GM19351 (cell line): ENCODE results near the gene CACNA1S.

Experiments
- ATAC-seq: cut with Tn5 transposase; IDR thresholded peaks from one replicate; pipeline ENCODE4 v1.9.1; 2021; ENCODE audit warnings: mild to moderate bottlenecking, moderate library complexity; ENCODE audit not compliant: unreplicated experiment

Gene CACNA1S

GRCh38 chr1:201119206-201120197, 7.3 kb upstream of the CACNA1S start:
- no peak for ATAC-seq

- ATAC-seq, result no peak
These were observed 3.9 kb upstream of the CACNA1S start for GRCh38 chr1:201116091-201116490.

- no peak for ATAC-seq
These were observed 3.2 kb upstream of the CACNA1S start for GRCh38 chr1:201115390-201115937.

- ATAC-seq, result peak; percentile 88
These were observed 2.3 kb upstream of the CACNA1S start for GRCh38 chr1:201114245-201115131.

GRCh38 chr1:201113451-201114244, 1.4 kb upstream of the CACNA1S start:
- no peak for ATAC-seq

GRCh38 chr1:201112926-201113325, 700 bp upstream of the CACNA1S start:
- ATAC-seq, result no peak

- no peak for ATAC-seq
These were observed 554 bp downstream of the CACNA1S start for GRCh38 chr1:201111672-201112071.

- no peak for ATAC-seq
These were observed 1.1 kb downstream of the CACNA1S start for GRCh38 chr1:201111156-201111555.

- ATAC-seq, result no peak
These were observed 1.6 kb downstream of the CACNA1S start for GRCh38 chr1:201110616-201111015.

- no peak for ATAC-seq
These were observed 2.1 kb downstream of the CACNA1S start for GRCh38 chr1:201110138-201110537.

GRCh38 chr1:201109651-201110050, 2.6 kb downstream of the CACNA1S start:
- no peak for ATAC-seq

- ATAC-seq, result no peak
These were observed 3.6 kb downstream of the CACNA1S start for GRCh38 chr1:201108614-201109013.

- no peak for ATAC-seq
These were observed 6.5 kb downstream of the CACNA1S start for GRCh38 chr1:201105688-201106087.

GRCh38 chr1:201104141-201104540, 8.1 kb downstream of the CACNA1S start:
- no peak for ATAC-seq

- no peak for ATAC-seq
These were observed 8.6 kb downstream of the CACNA1S start for GRCh38 chr1:201103666-201104065.

GRCh38 chr1:201100169-201100930, 11.9 kb downstream of the CACNA1S start:
- no peak for ATAC-seq

GRCh38 chr1:201098992-201099677, 13.1 kb downstream of the CACNA1S start:
- ATAC-seq, result no peak

- no peak for ATAC-seq
These were observed 15.0 kb downstream of the CACNA1S start for GRCh38 chr1:201096977-201097856.
